Measurements from ENCODE around the gene FPR2.

Gene FPR2

GRCh38 chr19:51788029-51788428 lies 27.0 kb downstream of the FPR2 start:
- H3K27ac ChIP-seq (replicated peaks), result no peak overlapping the region
- H3K4me3 ChIP-seq (replicated peaks; ENCODE audit: insufficient read depth, low read length), result no peak overlapping the region
- DNase-seq (ENCODE audit: low read depth in 1 of 2, low spot score in 1 of 2), result no peak
- no peaks in the 10 kb centered on the region for H3K27me3 ChIP-seq (ENCODE audit: insufficient read depth, poor library complexity, severe bottlenecking)
- TF ChIP-seq GABPA (IDR thresholded peaks at IDR 0.05; ENCODE audit: low read depth) (no peak), CTCF (IDR thresholded peaks at IDR 0.05; ENCODE audit: insufficient read depth, low read length) (no peak), SPI1 (IDR thresholded peaks at IDR 0.05; ENCODE audit: borderline replicate concordance, low read depth) (no peak), POLR2AphosphoS5 (IDR thresholded peaks at IDR 0.05; ENCODE audit: low read depth) (no peak), REST (IDR thresholded peaks at IDR 0.05; ENCODE audit: insufficient replicate concordance, low read depth) (no peak)

GRCh38 chr19:51789061-51789795 lies 28.2 kb downstream of the FPR2 start:
- Histone ChIP-seq H3K27me3 (ENCODE audit: insufficient read depth, poor library complexity, severe bottlenecking) (no peaks in the 10 kb centered on the region), H3K4me3 (replicated peaks; ENCODE audit: insufficient read depth, low read length) (no peak overlapping the region), H3K27ac (replicated peaks) (no peak overlapping the region)
- TF ChIP-seq CTCF (IDR thresholded peaks at IDR 0.05; ENCODE audit: insufficient read depth, low read length), result no peak
- TF ChIP-seq POLR2AphosphoS5 (IDR thresholded peaks at IDR 0.05; ENCODE audit: low read depth), result no peak
- no peak for TF ChIP-seq SPI1 (IDR thresholded peaks at IDR 0.05; ENCODE audit: borderline replicate concordance, low read depth)
- no peak for TF ChIP-seq GABPA (IDR thresholded peaks at IDR 0.05; ENCODE audit: low read depth)
- no peak for TF ChIP-seq REST (IDR thresholded peaks at IDR 0.05; ENCODE audit: insufficient replicate concordance, low read depth)
- no peak for DNase-seq (ENCODE audit: low read depth in 1 of 2, low spot score in 1 of 2)

GRCh38 chr19:51792932-51793331 lies 32.0 kb downstream of the FPR2 start:
- H3K4me3 ChIP-seq (replicated peaks; ENCODE audit: insufficient read depth, low read length), result no peak overlapping the region
- no peak for DNase-seq (ENCODE audit: low read depth in 1 of 2, low spot score in 1 of 2)
- TF ChIP-seq REST (IDR thresholded peaks at IDR 0.05; ENCODE audit: insufficient replicate concordance, low read depth), result no peak
- H3K27me3 ChIP-seq (ENCODE audit: insufficient read depth, poor library complexity, severe bottlenecking), result no peaks in the 10 kb centered on the region
- H3K27ac ChIP-seq (replicated peaks), result no peak overlapping the region

All from HL-60 (cell line).